Inflammatory macrophage treated with lipopolysaccharide for 4 hours (primary cell): Measurements from ENCODE around the gene ACTN4.
A peak's percentile ranks its signal among the peaks of the same experiment; 100 is the strongest.
"Not testable (repeated sequence)": the region's sequence is repeated elsewhere in the genome, so short reads cannot be mapped to it uniquely, and the experiment has no call there.

Source experiments
- DNase-seq: peaks from one replicate; pipeline ENCODE4 v3.0.0-alpha.2; 2020

The ACTN4 gene

GRCh38 chr19:38647368-38647965 lies at the start of gene ACTN4:
TSS of gene ACTN4 (plus strand) at chr19:38647649. CDS start at chr19:38647746, 97 bp downstream.
- peak; percentile 97 for DNase-seq

- no peak for DNase-seq
These were observed 47.7 kb upstream of the ACTN4 start for GRCh38 chr19:38599722-38600121.

- not testable (repeated sequence) for DNase-seq
These were observed 44.6 kb upstream of the ACTN4 start for GRCh38 chr19:38602856-38603255.

- DNase-seq = no peak
These were observed 41.3 kb upstream of the ACTN4 start for GRCh38 chr19:38606131-38606530.

- DNase-seq = no peak
These were observed 33.2 kb upstream of the ACTN4 start for GRCh38 chr19:38614289-38614688.

GRCh38 chr19:38615007-38615581 lies 32.4 kb upstream of the ACTN4 start:
- DNase-seq = peak; percentile 18

- no peak for DNase-seq
These were observed 31.2 kb upstream of the ACTN4 start for GRCh38 chr19:38616265-38616664.

GRCh38 chr19:38617283-38617763 lies 30.1 kb upstream of the ACTN4 start:
- DNase-seq = no peak

GRCh38 chr19:38617764-38618589 lies 29.5 kb upstream of the ACTN4 start, which contains the start of gene MAP4K1:
TSS of gene MAP4K1 (minus strand) at chr19:38617953. CDS start at chr19:38617895, 58 bp downstream.
- DNase-seq = no peak

- DNase-seq = peak; percentile 100
These were observed 28.7 kb upstream of the ACTN4 start, which contains the start of gene EIF3K for GRCh38 chr19:38618590-38619360. TSS of gene EIF3K (plus strand) at chr19:38619188. CDS start at chr19:38619269, 81 bp downstream.

- no peak for DNase-seq
These were observed 27.9 kb upstream of the ACTN4 start for GRCh38 chr19:38619361-38620174.

GRCh38 chr19:38624822-38625221 lies 22.6 kb upstream of the ACTN4 start:
- no peak for DNase-seq

GRCh38 chr19:38626401-38626800 lies 21.0 kb upstream of the ACTN4 start:
- no peak for DNase-seq

GRCh38 chr19:38629568-38629967 lies 17.9 kb upstream of the ACTN4 start:
- no peak for DNase-seq

- not testable (repeated sequence) for DNase-seq
These were observed 16.1 kb upstream of the ACTN4 start for GRCh38 chr19:38631301-38631700.

GRCh38 chr19:38631811-38632475 lies 15.5 kb upstream of the ACTN4 start:
- DNase-seq = not testable (repeated sequence)

- DNase-seq = no peak
These were observed 14.8 kb upstream of the ACTN4 start for GRCh38 chr19:38632476-38633213.

GRCh38 chr19:38634757-38635482 lies 12.5 kb upstream of the ACTN4 start:
- DNase-seq = peak; percentile 59

GRCh38 chr19:38635483-38636399 lies 11.7 kb upstream of the ACTN4 start:
- no peak for DNase-seq
